HG03039 (cell line): Measurements from ENCODE around the gene PCDH8.
A peak's percentile ranks its signal among the peaks of the same experiment; 100 is the strongest.
"Not testable (repeated sequence)": the region's sequence is repeated elsewhere in the genome, so short reads cannot be mapped to it uniquely, and the experiment has no call there.

Source experiments
- ATAC-seq: cut with Tn5 transposase; IDR thresholded peaks from one replicate; pipeline ENCODE4 v1.9.1; 2021; ENCODE audit warnings: mild to moderate bottlenecking, moderate library complexity; ENCODE audit not compliant: unreplicated experiment

Gene PCDH8

DNA sequence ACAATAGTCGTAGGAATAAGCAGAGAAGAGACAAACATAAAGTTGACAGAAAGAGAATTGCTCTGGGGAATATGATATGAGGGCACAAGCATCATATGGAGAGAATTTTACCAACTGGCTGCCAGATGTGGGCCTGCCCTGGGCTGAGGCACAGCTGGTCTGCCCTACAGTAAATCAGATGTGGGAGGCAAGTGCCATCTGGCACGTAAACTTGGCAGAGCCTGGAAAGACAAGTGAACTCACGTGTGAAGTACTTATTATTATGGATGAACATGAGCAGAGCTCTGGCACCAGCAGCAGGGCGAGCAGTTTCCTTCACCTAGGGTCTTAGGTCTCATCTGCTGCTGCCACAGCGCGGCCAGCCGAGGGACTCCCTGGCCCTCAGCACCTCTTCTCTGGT, 20.6 kb downstream of the PCDH8 start:
- ATAC-seq = no peak

DNA sequence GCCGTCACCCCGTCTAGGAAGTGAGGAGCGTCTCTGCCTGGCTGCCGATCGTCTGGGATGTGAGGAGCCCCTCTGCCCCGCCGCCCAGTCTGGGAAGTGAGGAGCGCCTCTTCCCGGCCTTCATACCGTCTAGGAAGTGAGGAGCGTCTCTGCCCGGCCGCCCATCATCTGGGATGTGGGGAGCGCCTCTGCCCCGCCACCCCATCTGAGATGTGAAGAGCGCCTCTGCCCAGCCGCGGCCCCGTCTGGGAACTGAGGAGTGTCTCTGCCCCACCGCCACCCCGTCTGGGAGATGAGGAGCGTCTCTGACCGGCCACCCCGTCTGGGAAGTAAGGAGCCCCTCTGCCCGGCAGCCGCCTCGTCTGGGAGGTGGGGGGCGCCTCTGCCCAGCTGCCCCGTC, 30.6 kb downstream of the PCDH8 start:
- ATAC-seq = not testable (repeated sequence)

DNA sequence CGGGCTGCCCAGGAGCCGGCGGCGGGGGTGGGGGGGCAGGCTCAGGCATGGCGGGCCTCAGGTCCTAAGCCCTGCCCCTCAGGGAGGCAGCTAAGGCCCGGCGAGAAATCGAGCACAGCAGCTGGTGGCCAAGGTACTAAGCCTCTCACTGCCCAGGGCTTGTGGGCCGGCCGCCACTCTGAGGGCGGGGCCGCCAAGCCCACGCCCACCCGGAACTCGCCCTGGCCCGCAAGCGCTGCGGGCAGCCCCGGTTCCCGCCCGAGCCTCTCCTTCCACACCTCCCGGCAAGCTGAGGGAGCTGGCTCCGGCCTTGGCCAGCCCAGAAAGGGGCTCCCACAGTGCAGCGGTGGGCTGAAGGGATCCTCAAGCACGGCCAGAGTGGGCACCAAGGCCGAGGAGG, 33.1 kb downstream of the PCDH8 start:
- no peak for ATAC-seq

DNA sequence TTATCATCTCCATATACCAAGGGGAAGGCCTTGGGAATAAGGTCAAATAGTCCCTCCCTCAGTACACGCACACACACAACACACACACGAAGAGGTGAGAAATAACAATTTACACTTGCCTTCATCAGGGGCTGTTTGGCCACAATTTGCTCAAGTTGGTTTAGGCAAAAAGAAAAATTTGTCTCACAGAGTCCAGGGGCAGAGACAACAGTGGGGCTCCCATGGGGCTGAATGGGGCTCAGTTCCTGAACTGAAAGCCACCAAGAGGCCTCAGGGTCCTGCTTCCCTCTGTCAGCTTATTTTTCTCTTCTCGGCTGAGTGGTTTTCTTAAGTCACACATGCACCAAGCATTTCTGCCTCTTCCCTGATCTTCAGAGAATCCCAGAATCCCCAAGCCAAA, 35.5 kb downstream of the PCDH8 start:
- ATAC-seq = no peak

DNA sequence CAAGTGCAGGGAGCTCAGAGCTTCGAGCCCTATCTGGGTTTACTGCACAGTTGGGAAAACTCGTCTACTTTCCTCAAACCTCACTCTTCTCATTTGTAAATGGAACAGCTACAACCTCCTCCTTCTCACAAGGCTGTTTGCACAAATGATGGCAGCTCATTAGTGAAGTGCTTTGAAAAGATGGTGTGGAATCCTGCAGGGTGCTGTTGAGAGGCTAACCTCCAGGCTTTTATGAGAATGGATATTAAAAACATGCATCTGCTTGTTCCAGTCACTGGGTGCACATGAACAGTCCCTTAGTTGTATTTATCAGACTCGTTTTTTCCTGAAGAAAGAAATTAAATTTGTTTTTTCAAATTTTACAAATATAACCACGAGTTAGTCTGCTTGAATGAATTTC, 36.6 kb downstream of the PCDH8 start:
- ATAC-seq = no peak

DNA sequence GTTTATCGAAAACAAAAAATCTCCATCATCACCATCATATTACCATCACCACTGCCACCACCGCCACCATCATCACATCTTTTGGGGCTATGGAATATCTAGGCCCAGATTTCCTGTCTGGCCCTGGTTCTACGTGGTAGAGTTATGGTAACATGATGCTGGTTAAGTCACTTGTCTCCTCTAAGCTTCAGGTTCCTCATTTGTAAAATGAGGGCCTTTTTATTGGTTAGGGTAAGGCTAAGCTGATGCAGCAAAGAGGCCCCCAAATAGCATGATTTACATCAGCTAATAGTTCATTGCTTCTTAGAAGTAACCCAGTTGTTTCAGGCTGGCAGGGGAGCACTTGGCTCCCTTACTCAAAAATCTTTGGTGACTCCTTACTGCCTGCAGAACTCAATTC, 37.9 kb downstream of the PCDH8 start:
- ATAC-seq = no peak

DNA sequence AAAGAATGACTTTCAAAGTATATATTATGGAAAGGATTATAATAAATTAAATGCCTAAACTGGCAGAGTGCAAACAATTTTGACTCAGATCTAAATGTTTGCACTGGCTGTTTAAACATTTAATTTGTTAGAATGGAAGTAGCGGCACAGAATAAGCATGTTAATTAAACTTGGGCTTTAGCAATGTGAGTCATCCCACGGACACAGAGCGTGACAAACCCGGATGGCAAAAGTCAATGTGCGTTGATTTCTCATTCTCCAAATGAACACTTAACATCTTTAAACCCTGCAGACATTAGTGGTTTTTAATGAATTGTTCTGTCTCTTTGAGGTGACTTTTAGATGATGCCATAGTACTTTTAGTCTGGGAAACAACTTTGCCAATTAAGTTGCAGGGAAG, 38.4 kb downstream of the PCDH8 start:
- ATAC-seq = no peak

DNA sequence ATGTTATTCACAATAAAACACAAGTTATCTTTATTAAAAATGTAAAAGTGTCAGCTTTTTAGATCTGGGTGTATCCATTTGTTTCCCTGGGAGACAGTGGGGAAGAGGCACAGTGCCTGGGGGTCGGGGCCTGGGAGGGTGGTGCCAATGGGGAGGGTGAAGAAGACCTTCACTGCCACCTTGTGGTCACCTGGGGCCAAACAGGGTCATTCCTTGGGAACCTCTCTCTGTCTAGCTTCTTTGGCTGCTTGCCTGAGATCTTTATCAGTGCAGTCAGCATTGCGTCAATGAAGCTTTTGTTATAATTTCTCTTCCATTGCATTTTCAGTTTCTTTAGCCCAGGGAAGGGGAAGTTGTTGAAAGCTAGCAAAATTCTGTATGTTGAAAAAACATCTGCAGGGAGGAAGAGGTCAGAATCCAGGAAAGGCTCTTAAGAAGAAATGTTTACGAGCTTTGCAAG, 39.1 kb downstream of the PCDH8 start:
- ATAC-seq = peak; percentile 86

DNA sequence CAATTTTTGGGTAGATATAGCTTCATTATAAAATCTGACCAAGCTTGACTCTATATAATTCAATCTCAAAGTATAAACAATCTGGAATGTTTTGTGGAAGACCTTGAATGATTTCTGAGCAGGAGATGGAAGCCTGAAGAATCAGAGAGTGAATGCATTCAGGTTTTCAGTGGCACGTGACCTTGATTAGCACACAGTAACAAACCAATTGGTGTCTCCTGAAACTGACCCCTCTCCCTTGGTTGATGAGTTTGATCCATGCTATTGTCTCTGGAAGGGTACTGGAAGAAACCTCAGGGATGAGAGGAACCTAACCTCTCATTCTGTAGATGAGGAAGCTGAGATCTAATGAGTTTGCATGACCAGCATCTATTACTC, 39.6 kb downstream of the PCDH8 start:
- ATAC-seq = no peak

DNA sequence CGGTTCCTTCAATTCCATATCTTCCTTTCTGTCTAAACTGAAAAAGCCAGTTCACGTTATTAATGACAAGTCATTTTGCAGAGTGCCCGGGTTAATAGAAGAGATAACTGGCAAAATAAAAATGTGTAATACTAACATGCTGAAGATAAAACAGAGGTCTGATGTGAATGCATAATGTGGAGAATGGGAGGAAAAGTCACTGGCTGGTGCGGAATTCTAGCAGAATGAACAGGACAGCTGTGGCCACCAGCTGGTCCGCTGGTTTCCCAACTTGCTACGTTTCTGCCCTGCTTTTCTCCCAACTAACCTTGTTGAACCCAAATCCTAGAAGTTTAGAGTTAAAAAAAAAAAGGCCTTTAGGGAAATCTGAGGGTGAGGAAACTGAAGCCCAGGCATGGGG, 42.4 kb downstream of the PCDH8 start:
- ATAC-seq = no peak

DNA sequence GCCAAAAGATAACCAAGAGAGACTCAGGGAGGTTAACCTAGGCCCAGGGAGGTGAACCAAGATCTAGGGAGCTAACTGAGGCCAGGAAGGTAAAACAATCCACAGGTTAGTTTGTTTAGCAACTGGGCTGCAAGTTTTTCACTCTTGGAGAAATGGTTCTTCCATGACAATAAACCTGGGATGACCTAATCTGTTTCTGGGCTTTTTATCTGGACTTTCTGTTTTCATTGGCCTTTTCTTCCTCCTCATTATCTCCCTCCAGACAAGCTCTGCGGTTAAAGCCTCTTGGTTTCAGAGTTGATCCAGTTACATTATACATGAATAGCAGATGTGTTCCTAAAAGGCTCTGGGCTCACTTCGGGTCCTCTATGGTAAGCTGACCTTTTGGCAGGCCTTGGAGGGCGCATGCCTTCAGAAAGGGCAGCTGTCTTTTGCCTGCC, 44.2 kb downstream of the PCDH8 start:
- no peak for ATAC-seq

DNA sequence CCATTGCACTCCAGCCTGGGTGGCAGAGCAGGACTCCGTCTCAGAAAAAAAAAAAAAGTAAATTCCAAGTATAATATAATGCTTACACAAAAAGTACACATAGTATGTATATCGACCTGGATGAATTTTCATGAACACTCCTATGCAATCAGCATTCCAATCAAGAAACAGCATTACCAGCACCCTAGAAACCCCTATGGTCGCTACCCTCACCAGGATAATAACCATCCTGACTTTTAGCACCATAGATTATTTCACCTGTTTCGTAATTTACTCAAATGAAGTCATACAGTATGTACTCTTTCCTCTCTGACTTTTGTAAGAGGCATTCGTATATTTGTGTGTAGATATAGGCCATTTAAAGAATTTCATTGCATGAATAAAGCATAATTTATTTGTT, 47.6 kb downstream of the PCDH8 start:
- no peak for ATAC-seq

DNA sequence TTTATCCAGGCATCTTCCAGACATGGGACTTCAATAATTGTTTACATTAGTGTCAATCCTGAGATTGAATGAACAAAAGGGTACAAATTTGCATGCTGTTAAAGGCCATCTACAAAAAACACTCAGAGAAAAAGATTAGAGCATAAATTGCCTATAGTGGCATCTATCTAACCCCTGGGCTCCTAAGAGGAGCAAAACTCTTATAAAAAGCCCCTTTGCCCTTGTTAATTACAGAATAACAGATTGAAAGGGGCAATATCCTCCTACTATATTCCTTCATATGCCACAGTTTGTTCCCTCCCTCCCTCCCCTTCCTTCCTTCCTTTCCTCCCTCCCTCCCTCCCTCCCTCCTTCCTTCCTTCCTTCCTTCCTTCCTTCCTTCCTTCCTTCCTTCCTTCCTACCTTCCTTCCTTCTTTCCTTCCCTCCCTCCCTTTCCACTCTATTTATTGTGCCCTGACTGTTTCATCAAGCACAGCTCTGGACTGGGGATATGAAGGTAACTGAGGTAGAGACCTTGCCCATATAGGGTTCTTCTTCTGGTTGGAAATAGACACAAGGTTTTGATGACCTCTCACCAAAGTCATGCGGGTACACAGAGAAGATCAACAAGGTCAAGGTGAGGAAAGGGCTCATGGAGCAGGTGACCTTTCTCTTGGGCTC, 49.5 kb downstream of the PCDH8 start:
- ATAC-seq = no peak

DNA sequence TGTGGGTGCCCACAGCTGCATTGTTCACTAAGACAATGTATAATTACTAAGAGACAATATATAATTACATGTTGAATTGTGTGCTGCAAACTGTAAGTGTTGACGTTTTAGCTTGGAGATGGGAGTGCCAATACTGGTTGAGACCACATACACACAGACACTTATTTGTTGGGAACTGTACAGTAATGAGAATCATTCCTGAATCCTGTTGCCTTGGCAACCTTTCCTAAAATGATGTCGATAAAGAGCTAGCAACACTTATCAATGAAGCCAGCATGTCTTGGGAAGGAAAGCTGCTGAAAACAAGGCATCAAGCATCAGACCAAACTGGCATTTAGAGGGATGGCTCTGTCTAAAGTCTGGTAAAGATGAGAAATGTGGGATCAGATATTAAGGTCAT, 51.3 kb downstream of the PCDH8 start:
- no peak for ATAC-seq

DNA sequence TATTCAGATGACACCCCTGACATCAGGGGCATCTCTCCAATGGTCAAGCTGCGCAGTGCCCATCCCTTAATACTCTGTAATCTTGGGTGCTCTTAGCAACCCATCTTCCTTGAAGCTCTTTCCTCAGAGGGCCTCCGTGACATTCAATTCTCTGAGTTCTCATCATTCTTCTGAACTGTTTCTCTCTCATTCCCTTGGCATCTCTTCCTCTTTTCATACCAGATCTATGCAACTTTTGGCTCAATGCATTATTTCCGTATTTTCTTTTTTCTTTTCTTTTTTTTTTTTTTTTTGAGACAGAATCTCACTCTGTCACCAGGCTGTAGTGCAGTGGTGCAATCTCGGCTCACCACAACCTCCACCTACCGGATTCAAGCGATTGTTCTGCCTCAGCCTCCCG, 53.9 kb downstream of the PCDH8 start:
- no peak for ATAC-seq

DNA sequence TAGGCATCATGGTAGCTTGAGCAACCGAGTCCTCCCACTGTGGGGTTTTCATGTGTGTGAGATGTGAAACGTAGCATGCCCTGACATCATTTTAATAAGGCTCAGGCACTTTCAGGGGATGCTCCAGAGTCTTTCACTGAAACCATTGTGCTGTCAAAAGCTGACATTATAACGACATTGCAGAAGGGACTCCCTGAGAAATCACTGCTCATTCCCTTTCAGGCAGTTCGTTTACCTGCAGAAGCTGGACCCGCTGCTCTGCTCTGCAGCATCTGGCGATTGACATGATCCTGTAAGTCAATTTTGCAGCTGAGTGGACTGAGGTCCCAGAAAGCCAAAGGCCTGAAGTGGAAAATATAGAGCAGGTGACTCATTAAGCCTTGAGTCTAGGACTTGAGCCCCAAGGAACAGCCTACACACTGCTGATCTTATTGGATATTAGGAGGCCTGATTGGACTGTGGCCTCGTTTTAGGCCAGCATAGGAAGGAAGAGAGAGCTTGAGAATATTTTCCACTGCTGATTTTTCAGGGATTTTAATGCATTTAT, 54.9 kb downstream of the PCDH8 start:
- ATAC-seq = no peak
